ENCODE data around the gene ZSWIM9. TPM values are rescaled to one million over a fixed set of nuclear protein-coding genes. Genes with fewer than 3 reads are reported as not detected.
A peak's percentile ranks its signal among the peaks of the same experiment; 100 is the strongest.

Gene ZSWIM9
- 1 to 10 TPM; 2.2 to 7.7 (median 6.2) TPM for total RNA-seq
- polyA plus RNA-seq = 1 to 10 TPM; 5.8 to 7.4 TPM
- long read RNA-seq, donor 1, partial matches to known transcripts = 0 of 4 reads
- long read RNA-seq, donor 1, other reads (novel, unspliced or antisense) = 4 of 4 reads
- long read RNA-seq, donor 2 = 0 reads
- long read RNA-seq, donor 3, partial matches to known transcripts = 0 of 3 reads
- long read RNA-seq, donor 3, other reads (novel, unspliced or antisense) = 3 of 3 reads

DNA sequence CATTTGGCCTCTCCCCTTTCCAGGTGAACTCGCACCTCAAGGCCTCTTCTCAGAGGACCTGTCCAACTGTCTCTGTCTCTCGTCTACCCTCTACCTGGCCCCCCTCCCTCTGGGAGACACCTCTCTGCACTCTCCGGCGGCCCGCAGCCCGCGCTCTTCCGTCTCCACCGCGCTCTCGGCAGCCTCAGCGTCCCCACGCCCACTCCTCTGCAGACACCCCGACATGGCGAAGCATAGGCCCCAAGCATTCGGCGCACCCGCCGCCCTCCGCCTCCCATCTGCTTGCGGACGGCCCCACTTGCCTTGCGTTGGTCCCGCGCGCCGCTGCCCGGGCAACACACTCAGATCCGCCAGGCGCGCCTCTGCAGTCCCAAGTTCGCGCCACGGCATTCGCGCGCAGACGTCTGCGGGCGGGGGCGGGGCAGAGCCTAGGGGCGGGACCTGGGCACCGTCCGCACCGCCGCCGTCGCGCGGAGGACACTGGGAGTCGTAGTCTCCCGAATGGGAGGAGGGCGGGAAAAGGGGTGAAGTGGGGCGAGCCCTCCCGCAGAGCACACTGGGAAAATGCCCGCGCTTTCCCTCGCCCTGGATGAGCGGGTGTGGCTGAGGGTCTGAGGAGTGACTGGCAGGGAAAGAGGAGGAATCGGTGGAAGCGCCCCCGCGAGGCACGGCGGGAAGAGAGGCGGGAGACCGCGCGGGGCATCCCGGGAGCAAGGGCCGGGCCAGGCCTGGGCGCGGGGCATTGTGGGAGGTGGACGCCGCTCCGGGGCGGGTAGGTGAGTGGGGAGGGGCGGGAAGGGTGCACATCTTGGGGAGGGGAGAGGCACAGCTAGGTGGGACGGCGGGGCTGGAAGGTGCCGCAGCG, at the start of gene ZSWIM9, which contains the start of gene LIG1:
TSS of gene ZSWIM9 (plus strand) at position 742 of the 865 bp plus-strand sequence. CDS start 1,123 bp downstream, outside the sequence.
TSS of gene LIG1 (minus strand) at position 406 of the 865 bp plus-strand sequence. CDS start 4,778 bp downstream, outside the sequence.
- Histone ChIP-seq H3K4me3 (peak within 1 kb of the TSS; percentile 58 to 95 (median 79)), H3K36me3 (peaks cover 0 to 31% (median 20%) of the 10 kb centered on the region in 9 donors), H3K9me3 (no peaks in the 10 kb centered on the region), H3K27me3 (no peaks in the 10 kb centered on the region), H3K4me1 (peaks cover 0 to 20% (median 7%) of the 10 kb centered on the region in 12 donors), H3K27ac (peak within 1 kb of the TSS; percentile 82 to 98 (median 94))
- intact Hi-C loops (cut with DNase I) = no loop called here
- DNase-seq (peak; percentile 92 to 94 (median 92)), ATAC-seq (peak; percentile 96 to 98 (median 98))
- WGBS, 4 donors = 1% methylated on average over 44 to 82 of the region's 82 CpGs
- TF ChIP-seq, protein P1, sequence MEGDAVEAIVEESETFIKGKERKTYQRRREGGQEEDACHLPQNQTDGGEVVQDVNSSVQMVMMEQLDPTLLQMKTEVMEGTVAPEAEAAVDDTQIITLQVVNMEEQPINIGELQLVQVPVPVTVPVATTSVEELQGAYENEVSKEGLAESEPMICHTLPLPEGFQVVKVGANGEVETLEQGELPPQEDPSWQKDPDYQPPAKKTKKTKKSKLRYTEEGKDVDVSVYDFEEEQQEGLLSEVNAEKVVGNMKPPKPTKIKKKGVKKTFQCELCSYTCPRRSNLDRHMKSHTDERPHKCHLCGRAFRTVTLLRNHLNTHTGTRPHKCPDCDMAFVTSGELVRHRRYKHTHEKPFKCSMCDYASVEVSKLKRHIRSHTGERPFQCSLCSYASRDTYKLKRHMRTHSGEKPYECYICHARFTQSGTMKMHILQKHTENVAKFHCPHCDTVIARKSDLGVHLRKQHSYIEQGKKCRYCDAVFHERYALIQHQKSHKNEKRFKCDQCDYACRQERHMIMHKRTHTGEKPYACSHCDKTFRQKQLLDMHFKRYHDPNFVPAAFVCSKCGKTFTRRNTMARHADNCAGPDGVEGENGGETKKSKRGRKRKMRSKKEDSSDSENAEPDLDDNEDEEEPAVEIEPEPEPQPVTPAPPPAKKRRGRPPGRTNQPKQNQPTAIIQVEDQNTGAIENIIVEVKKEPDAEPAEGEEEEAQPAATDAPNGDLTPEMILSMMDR (IDR thresholded peaks at IDR 0.05) = peak in 7 of 12 donors; percentile 12 to 53 (median 32)
- no peak for TF ChIP-seq POLR2A (IDR thresholded peaks at IDR 0.05)

DNA sequence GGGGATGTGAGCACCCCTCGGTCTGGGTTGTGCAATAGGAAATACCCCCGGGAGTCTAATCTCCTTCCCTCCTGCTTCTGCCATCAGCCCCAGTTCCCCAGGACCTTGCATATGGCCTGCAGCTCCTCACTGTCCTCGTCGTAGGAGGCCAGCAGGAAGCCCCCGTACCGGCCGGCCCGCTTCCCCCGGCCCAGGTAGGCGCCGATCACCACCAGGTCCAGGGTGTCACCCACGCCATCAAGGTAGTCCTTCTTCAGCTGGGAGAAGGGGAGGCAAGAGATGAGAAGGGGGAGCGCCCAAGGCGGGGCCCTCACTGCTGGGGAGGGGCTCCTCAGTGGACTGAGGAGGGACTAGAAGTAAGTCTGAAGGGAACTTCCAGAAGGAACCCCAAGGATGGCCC, 49.4 kb upstream of the ZSWIM9 start:
- intact Hi-C loops (cut with DNase I) = no loop called here
- Histone ChIP-seq H3K27me3 (no peaks in the 10 kb centered on the region), H3K4me1 (peaks cover 0 to 22% (median 0%) of the 10 kb centered on the region in 12 donors), H3K9me3 (no peaks in the 10 kb centered on the region), H3K27ac (no peak overlapping the region), H3K36me3 (peaks cover 0 to 37% (median 0%) of the 10 kb centered on the region in 9 donors), H3K4me3 (no peak overlapping the region)
- WGBS, 4 donors = 90 to 98% (median 93%) methylated on average over 14 of the region's 14 CpGs
- no peak for DNase-seq
- TF ChIP-seq, protein P1 (IDR thresholded peaks at IDR 0.05) = no peak
- no peak for TF ChIP-seq POLR2A (IDR thresholded peaks at IDR 0.05)
- ATAC-seq = no peak

GRCh38 chr19:48121909-48122371, 48.5 kb upstream of the ZSWIM9 start:
- H3K4me1 ChIP-seq = peaks cover 0 to 22% (median 0%) of the 10 kb centered on the region in 12 donors
- intact Hi-C loops (cut with DNase I) = no loop called here
- ATAC-seq (peak in 3 of 4 donors; percentile 50 to 83 (median 66)), DNase-seq (no peak)
- H3K4me3 ChIP-seq = no peak overlapping the region
- peak overlapping the region in 3 of 12 donors; percentile 13 to 42 (median 17) for H3K27ac ChIP-seq
- no peak for TF ChIP-seq POLR2A (IDR thresholded peaks at IDR 0.05)
- TF ChIP-seq, protein P1 (IDR thresholded peaks at IDR 0.05) = no peak
- no peaks in the 10 kb centered on the region for H3K9me3 ChIP-seq
- peaks cover 0 to 39% (median 0%) of the 10 kb centered on the region in 9 donors for H3K36me3 ChIP-seq
- 24 to 50% (median 39%) methylated on average over 10 of the region's 10 CpGs for WGBS, 4 donors
- no peaks in the 10 kb centered on the region for H3K27me3 ChIP-seq

All from heart left ventricle (tissue), 16 donors.